OCI-M2 (cell line): ENCODE measurements around the gene GFER.
"Not testable (repeated sequence)": the region's sequence is repeated elsewhere in the genome, so short reads cannot be mapped to it uniquely, and the experiment has no call there.

Experiments
- DNase-seq: peaks from one replicate; lab custom pipeline; 2025; ENCODE audit not compliant: unreplicated experiment; lab: John Stamatoyannopoulos, UW

GFER gene

DNA sequence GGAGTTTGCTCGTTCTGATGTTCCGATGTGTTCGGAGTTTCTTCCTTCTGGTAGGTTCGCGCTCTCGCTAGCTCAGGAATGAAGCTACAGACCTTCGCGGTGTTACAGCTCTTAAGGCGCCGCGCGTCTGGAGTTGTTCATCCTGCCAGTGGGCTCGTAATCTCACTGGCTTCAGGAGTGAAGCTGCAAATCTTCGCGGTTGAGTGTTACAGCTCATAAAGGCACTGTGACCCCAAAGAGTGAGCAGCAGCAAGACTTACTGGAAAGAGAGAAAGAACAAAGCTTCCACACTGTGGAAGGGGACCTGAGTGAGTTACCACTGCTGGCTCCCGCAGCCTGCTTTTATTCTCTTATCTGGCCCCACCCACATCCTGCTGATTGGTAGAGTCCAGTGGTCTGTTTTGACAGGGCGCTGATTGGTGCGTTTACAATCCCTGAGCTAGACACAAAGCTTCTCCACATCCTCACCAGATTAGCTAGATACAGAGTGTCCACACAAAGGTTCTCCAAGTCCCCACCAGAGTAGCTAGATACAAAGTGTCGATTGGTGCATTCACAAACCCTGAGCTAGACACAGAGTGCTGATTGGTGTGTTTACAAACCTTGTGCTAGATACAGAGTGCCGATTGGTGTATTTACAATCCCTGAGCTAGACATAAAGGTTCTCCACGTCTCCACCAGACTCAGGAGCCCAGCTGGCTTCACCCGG is 26.4 kb upstream of the GFER start:
- not testable (repeated sequence) for DNase-seq

DNA sequence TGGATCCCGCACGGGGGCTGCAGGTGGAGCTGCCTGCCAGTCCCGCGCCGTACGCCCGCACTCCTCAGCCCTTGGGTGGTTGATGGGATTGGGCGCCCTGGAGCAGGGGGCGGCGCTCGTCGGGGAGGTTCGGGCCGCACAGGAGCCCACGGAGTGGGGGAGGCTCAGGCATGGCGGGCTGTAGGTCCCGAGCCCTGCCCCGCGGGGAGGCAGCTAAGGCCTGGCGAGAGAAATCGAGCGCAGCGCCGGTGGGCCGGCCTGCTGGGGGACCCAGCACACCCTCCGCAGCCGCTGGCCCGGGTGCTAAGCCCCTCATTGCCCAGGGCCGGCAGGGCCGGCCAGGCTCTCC is 25.9 kb upstream of the GFER start:
- not testable (repeated sequence) for DNase-seq

DNA sequence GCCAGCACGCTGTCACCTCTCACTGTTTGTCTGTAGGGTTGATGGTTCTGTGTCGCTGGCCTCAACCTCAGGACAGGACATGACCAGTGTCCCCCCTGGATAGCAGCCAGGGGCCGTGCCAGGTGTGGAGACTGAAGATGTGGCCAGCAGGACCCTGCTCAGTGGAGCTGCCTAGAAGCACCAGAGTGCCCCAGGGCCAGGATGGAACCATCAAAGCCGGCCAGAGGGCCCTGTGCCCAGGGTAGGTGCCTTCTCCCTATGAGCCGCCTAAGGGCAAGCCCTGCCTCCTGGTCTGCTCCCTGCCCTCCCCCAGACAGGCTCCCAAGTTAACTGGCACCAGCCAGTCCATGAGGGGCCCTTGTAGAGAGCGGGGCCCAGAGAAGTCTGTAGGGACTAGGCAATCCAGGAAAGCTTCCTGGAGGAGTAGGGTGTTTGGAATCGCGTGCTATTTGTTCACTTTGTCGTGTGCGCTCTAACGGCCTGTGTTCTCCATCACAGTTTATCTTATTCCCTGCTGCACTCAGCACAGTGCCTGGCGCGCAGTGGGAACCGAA is 25.2 kb upstream of the GFER start:
- DNase-seq = no peak

DNA sequence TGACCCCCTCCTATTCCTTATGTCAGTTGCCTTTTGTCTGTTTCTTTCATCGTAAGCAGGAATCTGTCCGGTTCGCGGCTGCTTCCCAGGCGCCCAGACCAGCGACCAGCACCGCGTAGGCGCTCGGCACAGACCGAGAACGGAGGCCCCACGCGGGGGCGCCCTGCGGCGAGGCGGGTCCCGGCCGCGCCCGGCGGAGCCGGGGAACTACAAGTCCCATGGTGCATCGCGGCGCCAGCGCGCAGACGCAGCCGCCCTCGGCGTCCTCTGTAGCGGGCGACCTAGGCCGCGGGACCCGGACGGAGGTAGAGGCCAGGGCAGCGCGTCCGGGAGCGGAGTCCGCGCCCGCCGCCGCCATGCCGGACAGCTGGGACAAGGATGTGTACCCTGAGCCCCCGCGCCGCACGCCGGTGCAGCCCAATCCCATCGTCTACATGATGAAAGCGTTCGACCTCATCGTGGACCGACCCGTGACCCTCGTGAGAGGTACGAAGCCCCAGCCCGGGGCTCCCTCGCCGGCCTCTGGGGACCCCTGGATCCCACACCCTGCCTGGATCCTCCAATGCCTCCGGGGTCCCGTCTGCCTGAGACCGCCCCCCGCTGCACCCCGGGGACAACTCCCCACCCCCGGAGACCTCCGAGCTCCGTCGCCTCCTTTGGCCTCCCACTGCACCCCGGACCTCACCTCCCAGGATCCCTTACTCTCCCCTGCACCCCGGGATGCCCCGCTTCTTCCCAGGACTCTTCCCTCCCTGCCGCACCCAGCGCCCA is 24.5 kb upstream of the GFER start, which contains the start of gene NDUFB10:
Gene NDUFB10 (plus strand): TSS at position 270 of the 771 bp plus-strand sequence. CDS start 87 bp downstream, at position 357.
- peak; percentile 26 for DNase-seq

DNA sequence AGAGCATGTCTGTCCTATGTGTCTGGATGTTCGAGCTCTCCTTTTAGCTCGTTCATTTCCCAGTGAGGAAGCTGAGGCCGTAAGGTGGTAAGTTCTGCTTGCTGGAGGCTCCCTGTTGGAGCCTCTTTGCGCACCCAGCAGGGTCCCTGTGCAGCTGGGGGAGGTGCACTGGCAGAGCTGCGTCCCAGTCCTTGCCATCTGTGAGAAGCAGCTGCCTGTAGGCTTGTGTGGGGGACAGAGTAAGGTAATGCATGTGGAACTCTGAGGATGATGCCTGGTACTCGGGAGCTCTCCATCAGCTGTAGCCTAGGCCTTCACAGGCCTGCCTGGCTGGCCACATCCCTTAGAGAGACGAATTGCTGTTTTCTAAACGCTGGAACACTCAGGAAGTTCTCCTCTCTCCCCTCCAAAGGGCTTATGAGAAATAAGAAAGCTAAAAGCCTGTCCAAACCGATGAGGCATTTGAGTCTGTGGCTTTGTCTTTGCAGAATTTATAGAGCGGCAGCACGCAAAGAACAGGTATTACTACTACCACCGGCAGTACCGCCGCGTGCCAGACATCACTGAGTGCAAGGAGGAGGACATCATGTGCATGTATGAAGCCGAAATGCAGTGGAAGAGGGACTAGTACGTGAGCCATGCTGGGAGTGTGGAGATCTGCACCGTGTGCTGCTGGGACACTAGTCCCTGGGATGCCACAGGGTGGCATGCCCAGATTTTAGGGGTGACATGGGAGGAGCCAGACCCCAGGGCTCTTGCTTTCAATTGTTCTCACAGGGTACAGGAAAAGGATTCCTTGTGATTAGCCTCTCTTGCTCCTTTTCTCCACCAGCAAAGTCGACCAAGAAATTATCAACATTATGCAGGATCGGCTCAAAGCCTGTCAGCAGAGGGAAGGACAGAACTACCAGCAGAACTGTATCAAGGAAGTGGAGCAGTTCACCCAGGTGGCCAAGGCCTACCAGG is 23.0 kb upstream of the GFER start:
- DNase-seq = peak; percentile 64

DNA sequence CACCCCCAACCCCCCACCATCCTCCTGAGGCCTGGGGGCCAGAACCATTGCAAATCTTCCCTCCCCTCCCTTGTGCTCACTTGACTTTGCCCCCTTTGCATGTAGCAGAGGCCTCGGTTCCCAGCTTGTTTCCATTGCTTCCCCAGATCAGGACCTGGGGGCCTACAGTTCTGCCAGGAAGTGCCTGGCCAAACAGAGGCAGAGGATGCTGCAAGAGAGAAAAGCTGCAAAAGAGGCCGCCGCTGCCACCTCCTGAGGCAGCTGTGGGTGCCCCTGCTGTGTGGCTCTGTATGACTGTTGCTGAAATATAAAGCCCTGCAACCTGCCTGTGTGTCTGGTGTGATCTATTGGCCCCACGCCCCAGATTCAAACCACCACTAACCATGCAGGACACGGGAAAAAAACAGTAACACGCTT is 22.3 kb upstream of the GFER start:
- DNase-seq = no peak

DNA sequence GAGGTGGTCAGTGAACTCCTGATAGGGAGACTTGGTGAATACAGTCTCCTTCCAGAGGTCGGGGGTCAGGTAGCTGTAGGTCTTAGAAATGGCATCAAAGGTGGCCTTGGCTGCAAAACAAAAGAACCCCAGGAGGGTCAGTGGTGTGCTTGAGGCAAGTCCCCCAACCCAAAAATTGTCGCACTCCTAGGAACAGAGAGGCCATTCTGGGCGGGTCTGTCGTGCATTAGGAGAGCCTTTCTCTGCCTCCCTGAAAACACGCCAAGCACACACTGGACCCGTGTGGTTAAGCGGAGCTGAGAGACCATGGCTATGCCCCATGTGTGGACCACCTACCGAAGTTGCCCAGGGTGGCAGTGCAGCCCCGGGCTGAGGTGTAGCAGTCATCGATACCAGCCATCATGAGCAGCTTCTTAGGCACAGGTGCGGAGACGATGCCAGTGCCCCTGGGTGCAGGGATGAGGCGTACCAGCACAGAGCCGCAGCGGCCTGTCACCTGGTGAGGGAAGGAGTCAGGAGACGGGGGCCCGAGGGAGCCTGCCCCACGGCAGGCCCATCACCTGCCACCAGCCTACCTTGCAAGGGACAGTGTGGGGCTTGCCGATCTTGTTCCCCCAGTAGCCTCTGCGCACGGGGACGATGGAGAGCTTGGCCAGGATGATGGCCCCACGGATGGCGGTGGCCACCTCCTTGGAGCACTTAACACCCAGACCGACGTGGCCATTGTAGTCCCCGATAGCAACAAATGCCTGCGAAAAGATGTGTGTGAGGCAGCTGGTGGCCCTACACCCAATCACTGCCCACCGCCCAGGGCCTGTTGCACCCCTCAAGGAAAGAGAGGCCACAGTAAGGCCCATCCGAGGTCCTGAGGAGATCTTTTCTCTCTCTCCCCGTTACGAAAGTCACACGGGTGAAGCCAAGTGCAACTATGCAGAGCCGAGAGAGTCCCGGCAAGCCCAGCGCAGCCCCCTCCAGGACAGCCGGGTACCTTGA is 21.5 kb upstream of the GFER start:
- DNase-seq = not testable (repeated sequence)

DNA sequence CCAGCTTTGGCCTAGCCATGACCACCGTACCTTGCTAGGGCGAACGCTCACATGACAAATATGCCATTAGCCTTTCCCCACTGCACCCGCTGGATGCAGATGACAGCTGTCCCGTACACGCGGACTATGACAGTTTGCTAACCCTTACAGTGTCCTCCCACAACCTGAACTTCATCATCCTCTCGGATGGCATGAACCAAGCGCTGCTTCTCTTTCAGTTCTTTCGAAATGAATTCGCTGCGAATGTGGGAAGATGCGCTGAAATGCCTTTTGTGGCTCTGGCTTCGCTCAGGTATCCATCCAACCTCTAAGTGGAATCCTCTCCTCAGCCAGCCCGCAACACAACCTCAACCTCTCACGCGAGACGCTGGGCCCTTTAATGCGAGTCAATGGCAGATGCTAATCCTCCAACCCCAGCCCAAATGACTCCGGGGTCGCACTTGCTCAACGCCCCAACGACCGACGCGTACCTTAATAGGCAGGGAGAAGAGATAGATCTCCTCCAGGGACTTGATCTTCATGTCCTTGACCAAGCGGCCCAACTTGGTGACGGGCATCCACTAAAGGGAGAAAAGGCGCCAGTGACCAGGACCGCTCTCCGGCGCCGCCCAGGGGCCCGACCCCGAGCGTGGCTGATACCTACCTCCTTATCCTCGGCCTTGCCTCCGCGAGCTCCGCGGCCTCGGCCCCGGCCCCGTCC is 20.0 kb upstream of the GFER start:
- no peak for DNase-seq

DNA sequence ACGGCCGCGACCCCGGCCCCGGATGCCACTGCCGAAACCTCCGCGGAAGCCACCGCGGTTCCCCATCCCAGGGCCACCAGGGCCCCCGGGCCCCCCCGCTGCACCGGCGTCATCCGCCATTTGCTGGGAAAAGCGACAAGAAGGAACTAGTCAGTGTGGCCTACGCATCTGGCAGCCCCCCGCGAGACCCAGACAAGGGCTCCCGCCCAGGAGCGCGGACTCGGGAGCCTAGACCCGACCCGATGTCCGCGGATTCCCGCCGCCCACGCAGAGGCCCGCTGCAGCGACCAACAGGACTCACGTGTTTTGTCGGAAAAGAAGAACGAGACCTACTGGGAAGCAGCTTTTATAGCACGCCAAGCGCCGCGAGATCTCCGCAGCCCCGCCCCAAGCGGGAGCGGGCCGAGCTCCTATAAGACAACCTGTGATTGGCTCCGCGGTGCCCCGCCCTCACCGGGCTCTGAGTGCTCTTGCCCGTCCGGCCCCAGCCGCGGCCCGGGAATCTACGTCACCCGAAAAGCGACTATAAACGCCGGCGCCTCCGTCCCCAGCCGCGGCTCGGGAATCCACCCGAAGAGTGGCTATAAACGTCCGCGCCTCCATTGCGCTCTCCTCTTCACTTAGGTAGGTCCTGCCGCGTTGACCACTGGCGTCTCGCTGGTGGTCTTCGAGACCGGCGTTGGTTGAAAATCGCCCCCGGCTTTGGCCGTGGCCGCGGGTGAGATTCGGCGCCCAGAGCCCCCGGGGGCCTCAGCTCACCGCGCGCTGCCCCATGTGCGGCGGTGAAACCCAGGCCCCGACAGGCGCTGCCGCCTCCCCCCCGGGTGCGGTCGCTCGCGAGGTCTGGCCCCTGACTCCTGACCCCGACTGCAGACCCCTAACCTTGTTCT is 19.2 kb upstream of the GFER start, which contains the start of gene RPS2:
Gene RPS2 (minus strand): TSS at position 321 of the 890 bp plus-strand sequence. CDS start 201 bp downstream, at position 120.
- DNase-seq = peak; percentile 91

DNA sequence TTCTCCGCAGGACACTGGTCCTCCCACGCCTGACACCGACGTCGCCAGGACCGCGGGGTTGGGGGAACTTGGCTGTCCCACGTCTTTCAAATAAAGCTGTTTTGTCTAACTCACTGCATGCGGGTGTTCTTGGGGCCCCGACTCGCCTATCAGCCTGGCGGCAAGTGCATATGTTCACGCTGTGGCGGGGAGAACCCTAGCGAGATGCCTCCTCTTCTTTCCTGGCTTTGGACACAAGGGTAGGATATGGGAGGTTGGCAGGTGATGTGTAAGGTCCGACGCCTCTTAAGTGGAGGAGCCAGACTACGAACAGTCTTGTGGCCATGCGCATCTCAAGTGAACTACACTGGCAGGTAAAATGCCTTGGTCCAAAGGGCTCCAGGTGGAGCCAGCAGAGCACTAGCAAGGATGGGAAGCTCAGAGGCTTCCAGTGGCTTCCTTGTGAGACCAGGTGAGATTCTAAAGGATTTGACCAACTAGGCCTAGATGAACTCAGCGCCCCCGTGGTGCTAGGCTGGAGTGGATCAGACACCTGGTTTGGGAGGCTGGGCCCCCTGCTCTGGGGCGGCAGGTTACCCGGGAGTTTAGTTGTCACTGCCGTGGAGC is 18.5 kb upstream of the GFER start:
- no peak for DNase-seq

DNA sequence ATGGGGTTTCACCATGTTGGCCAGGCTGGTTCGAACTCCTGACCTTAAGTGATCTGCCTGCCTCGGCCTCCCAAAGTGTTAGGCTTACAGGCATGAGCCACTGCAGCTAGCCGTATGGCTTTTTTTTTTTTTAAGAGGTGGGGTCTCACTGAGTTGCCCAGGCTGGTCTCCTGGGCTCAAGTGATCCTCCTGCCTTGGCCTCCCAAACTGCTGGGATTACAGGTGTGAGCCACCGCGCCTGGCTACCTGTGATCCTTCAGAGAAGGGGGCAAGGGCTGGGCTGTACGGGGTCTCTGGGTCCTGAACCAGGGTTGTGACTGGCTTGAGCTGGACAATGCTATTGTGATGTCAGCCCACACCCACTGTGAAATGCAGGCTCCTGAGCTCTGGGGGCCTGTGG is 17.5 kb upstream of the GFER start, which contains the start of gene RNF151:
Gene RNF151 (plus strand): TSS at position 397 of the 400 bp plus-strand sequence. CDS start 26 bp downstream, outside the sequence.
- DNase-seq = no peak

DNA sequence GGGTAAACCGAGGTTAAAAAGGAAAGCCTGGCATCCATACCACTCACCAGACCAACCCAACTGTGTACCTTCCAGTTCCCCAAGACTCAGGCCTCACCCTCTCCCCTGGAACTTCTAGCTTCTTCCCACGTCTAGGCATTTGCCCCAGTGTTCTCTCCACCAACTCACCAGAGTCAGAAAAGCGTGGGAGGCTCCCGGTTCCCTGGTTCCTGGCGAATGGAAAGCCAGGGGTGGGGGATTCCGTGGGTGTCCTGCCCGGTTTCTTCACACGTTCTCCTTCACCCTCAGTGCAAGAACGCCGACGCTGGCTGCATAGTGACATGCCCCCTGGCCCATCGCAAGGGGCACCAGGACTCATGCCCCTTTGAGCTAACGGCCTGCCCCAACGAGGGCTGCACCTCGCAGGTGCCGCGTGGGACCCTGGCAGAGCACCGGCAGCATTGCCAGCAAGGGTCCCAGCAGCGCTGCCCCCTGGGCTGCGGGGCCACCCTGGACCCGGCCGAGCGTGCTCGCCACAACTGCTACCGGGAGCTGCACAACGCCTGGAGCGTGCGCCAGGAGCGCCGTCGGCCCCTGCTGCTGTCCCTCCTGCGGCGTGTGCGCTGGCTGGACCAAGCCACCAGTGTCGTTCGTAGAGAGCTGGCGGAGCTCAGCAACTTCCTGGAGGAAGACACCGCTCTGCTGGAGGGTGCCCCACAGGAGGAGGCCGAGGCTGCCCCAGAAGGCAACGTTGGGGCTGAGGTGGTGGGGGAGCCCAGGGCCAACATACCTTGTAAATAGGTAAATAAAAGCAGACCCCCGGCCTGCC is 15.6 kb upstream of the GFER start:
- DNase-seq = no peak

DNA sequence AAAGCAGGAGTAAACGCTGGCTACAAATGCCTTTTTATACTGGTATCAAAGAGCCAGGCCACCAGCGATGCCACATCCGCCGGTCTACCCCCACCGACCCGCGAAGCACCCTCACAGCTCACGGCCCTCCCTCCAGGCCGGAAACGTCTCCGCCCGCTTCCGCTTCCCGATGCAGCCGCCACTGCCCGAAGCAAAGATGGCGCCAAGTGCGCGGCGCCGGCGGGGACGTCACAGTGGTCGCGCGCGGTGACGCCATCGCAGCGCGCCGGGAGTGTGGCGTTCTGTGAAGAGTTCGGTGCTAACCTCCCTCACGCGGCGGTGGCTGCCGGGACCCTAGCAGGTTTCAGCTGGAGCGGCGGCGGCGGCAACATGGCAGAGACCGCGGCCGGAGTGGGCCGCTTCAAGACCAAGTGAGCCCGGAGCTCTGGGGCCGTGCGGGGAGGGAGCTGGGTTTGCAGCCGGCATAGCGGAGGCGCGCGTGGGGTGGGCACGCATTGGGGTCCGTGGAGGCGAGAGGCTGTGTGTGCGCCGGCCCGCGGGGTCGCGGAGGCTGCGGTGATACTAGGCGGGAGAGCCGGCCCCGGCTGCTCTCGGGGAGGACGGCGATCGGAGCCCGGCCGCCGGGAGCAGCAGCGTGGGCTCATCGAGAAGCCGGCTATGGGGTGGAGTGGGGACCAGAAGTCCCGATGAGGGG is 12.1 kb upstream of the GFER start, which contains the start of gene TBL3:
Gene TBL3 (plus strand): TSS at position 258 of the 694 bp plus-strand sequence. CDS start 112 bp downstream, at position 370.
- peak; percentile 56 for DNase-seq

DNA sequence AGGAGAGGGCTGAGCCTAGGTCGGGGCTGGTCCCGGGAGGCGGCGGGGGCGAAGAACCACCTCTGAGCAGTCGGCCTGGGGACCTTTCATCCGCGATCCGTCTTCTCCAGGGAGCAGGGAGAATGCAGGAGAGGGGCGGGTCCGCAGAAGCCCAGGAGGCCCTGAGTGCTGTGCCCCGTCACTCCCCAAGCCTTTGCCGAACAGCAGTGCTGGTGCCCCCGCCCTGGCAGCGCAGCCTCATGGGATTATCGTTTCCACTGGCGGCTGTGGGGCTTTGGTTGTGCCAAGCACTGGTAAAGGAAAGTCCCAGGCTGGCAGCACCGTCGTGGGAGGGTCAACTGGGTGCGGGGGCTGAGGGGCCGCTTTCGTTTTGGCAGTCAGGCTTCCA is 11.5 kb upstream of the GFER start:
- no peak for DNase-seq

DNA sequence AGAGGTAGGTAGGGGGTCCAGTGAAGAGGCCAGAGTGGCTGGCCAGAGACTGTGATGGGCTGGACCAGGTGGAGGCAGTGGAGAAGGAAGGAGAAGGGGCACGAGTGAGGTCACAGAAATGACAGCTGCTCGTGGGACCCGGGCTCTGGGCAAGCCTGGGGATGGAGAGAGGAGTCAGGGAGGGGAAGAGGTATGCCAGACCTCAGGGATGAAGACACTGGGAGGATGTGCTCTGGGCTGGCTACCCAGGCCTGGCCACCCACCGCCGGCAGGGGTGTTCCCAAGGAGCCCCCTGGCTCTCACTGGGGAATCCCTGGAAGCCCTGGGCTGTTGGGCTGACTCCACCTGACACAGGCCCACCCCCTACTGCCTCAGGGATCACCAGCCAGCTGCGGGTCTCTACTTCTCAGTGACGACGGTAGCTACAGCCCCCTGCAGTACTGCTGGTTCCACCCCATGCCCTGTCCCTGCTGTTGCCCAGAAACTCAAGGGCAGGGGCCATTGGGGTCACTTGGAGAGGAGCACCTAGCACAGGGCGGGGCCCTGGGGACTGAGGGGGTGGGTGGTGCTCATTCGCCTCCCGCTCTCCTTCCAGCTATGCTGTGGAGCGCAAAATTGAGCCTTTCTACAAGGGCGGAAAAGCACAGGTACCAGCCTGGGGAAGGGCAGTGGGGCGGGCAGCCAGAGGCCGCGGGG is 10.4 kb upstream of the GFER start:
- no peak for DNase-seq
